ENCODE data around the gene CLIP1. TPM values are rescaled to one million over a fixed set of nuclear protein-coding genes. Genes with fewer than 3 reads are reported as not detected.

Gene CLIP1
- total RNA-seq, 4 donors from 2014 or later, result 86.7 to 103 (median 103) TPM

GRCh38 chr12:122232691-122233090 is 189.8 kb downstream of the CLIP1 start:
- TF ChIP-seq CTCF (IDR thresholded peaks at IDR 0.05; ENCODE audit: low read depth), result no peak

- no peak for TF ChIP-seq CTCF (IDR thresholded peaks at IDR 0.05; ENCODE audit: low read depth)
These were observed 191.7 kb downstream of the CLIP1 start for GRCh38 chr12:122230798-122231197.

- no peak for TF ChIP-seq CTCF (IDR thresholded peaks at IDR 0.05; ENCODE audit: low read depth)
These were observed 194.4 kb downstream of the CLIP1 start for GRCh38 chr12:122228092-122228491.

GRCh38 chr12:122227341-122227740 is 195.1 kb downstream of the CLIP1 start:
- no peak for TF ChIP-seq CTCF (IDR thresholded peaks at IDR 0.05; ENCODE audit: low read depth)

DNA sequence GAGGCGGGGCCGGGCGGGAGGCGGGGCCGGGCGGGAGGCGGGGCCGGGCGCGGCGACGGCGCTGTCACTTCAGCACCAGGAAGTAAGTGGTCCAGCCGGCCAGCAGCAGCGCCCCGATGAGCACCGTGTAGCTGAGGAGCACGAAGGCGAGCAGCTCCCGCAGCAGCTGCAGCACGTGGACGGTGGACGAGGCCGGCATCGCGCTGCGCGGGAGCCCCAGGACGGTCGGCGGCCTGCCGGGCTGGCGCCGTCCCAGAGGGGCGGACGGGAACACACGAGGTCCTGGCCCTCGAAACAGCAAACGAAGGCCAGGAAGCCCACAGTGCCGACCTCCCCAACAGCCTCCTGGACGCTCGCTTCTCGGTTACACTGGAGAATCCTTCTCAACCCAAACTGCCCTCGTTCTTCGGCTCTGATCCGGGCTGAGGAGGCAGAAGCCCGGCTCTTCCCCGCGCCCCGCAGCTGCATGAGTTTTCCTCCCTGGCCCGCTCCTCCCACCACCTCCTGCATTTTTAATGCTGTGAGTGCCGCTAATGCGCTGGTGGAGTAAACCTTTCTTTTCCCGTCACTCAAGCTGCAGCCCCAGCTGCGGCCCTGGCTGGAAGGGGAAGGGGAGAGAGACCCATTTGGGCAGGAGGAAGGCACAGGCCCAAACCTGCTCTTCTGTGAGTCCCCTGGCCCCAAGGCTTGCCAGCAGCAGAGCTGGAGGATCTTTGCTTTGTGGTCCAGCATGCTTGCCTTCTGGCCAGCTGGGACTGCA is 195.9 kb downstream of the CLIP1 start:
- no peak for TF ChIP-seq CTCF (IDR thresholded peaks at IDR 0.05; ENCODE audit: low read depth)

GRCh38 chr12:122225683-122226365 is 196.6 kb downstream of the CLIP1 start, which contains the start of gene DIABLO:
DIABLO (minus strand) TSS chr12:122226052; CDS start chr12:122226014, 38 bp downstream.
- no peak for TF ChIP-seq CTCF (IDR thresholded peaks at IDR 0.05; ENCODE audit: low read depth)

Other genes starting within 250 kb of the CLIP1 start
- gene IL31, start 248.4 kb downstream of the CLIP1 start, total RNA-seq, result not detected
- 1 to 10 TPM in 3 of 4 donors, under 1 TPM in 1; 0.65 to 1.5 (median 1.4) TPM for gene LRRC43, start 239.5 kb downstream of the CLIP1 start, total RNA-seq
- gene B3GNT4, start 219.0 kb downstream of the CLIP1 start, total RNA-seq, result not detected
- 10 to 100 TPM; 25.2 to 38.3 (median 32.0) TPM for gene DIABLO, start 196.6 kb downstream of the CLIP1 start, total RNA-seq
- gene VPS33A, start 156.2 kb downstream of the CLIP1 start, total RNA-seq, result 10 to 100 TPM; 13.0 to 18.6 (median 15.4) TPM
- 10 to 100 TPM; 24.4 to 33.4 (median 28.9) TPM for gene ZCCHC8, start 78.3 kb upstream of the CLIP1 start, total RNA-seq
- gene RSRC2, start 104.3 kb upstream of the CLIP1 start, total RNA-seq, result 100 to 1,000 TPM in 2 of 4 donors, 10 to 100 TPM in 2; 63.4 to 103 (median 98.6) TPM
- gene KNTC1, start 104.6 kb upstream of the CLIP1 start, total RNA-seq, result 10 to 100 TPM; 13.2 to 18.3 (median 15.0) TPM

Measured in subcutaneous adipose tissue (tissue), 4 donors.